Naive B cell (primary cell): ENCODE data around the gene NOL7. TPM values are rescaled to one million over a fixed set of nuclear protein-coding genes. Genes with fewer than 3 reads are reported as not detected.

Experiments used
- ATAC-seq, 2 donors: fragments of 150-1000 bp; cut with Tn5 transposase; 2 replicates each; pipeline ENCODE4 v1.10.0; 2021; ENCODE audit warnings: low read depth in 2 of 2, mild to moderate bottlenecking in 2 of 2, moderate library complexity in 2 of 2
- DNase-seq: peaks from one replicate; pipeline ENCODE4 v3.0.0; 2022
- H3K27ac Mint-ChIP-seq, 6 donors: one replicate each; pipeline ENCODE4 v1.8.0; 2020 to 2022; ENCODE audit warnings: mild to moderate bottlenecking in 6 of 6, mixed read lengths in 6 of 6, moderate library complexity in 5 of 6, inconsistent platforms in 2 of 6
- H3K27me3 Mint-ChIP-seq, 3 donors: one replicate each; pipeline ENCODE4 v1.8.0; 2021 to 2022; ENCODE audit warnings: mixed read lengths in 3 of 3, mild to moderate bottlenecking in 1 of 3
- H3K36me3 Mint-ChIP-seq, 2 donors: one replicate each; pipeline ENCODE4 v1.8.0; 2020 to 2022; ENCODE audit warnings: mixed read lengths in 2 of 2, inconsistent platforms in 1 of 2, mild to moderate bottlenecking in 1 of 2
- H3K4me1 Mint-ChIP-seq, 3 donors: one replicate each; pipeline ENCODE4 v1.8.0; 2020 to 2022; ENCODE audit warnings: mixed read lengths in 3 of 3, inconsistent platforms in 1 of 3, mild to moderate bottlenecking in 1 of 3, moderate library complexity in 1 of 3
- H3K4me3 Mint-ChIP-seq, 8 donors: one replicate each; pipeline ENCODE4 v1.8.0; 2020 to 2022; ENCODE audit warnings: mild to moderate bottlenecking in 8 of 8, mixed read lengths in 8 of 8, moderate library complexity in 8 of 8, inconsistent platforms in 2 of 8
- H3K9me3 Mint-ChIP-seq, 7 donors: one replicate each; pipeline ENCODE4 v1.8.0; 2020 to 2022; ENCODE audit warnings: mixed read lengths in 7 of 7, mild to moderate bottlenecking in 5 of 7, inconsistent platforms in 2 of 7, moderate library complexity in 1 of 7
- polyA plus RNA-seq, 6 donors: library from polyadenylated mRNA; unstranded; fragments of 300-500 nt; fragmentation: Illumina TruSeq; gene quantifications; one replicate each; pipeline ENCODE4 v1.2.3, GENCODE V29; 2021; ENCODE audit warnings: low read depth in 6 of 6

Gene NOL7
- polyA plus RNA-seq, 6 donors from 2014 or later, result 82.8 to 127 (median 118) TPM

- ATAC-seq, result no peak
- DNase-seq, result no peak
- Mint-ChIP-seq H3K9me3 (no peaks in the 10 kb centered on the region), H3K4me1 (peaks cover 18 to 22% (median 19%) of the 10 kb centered on the region in 3 donors), H3K36me3 (no peaks in the 10 kb centered on the region), H3K27me3 (no peaks in the 10 kb centered on the region), H3K27ac (peak overlapping the region in 3 of 6 donors; percentile 2 to 45 (median 41)), H3K4me3 (peak overlapping the region in 1 of 8 donors; percentile 39)
Measured at GRCh38 chr6:13611715-13612114, 3.4 kb upstream of the NOL7 start.

GRCh38 chr6:13613029-13613594 lies 2.0 kb upstream of the NOL7 start:
- peak overlapping the region in 4 of 8 donors; percentile 42 to 98 (median 98) for H3K4me3 Mint-ChIP-seq
- H3K4me1 Mint-ChIP-seq, result peaks cover 27 to 32% (median 27%) of the 10 kb centered on the region in 3 donors
- H3K36me3 Mint-ChIP-seq, result peaks cover 6 to 10% of the 10 kb centered on the region in 2 donors
- DNase-seq (no peak), ATAC-seq (no peak)
- peak overlapping the region in 2 of 6 donors; percentile 37 to 54 for H3K27ac Mint-ChIP-seq
- no peaks in the 10 kb centered on the region for H3K27me3 Mint-ChIP-seq
- H3K9me3 Mint-ChIP-seq, result no peaks in the 10 kb centered on the region

DNA sequence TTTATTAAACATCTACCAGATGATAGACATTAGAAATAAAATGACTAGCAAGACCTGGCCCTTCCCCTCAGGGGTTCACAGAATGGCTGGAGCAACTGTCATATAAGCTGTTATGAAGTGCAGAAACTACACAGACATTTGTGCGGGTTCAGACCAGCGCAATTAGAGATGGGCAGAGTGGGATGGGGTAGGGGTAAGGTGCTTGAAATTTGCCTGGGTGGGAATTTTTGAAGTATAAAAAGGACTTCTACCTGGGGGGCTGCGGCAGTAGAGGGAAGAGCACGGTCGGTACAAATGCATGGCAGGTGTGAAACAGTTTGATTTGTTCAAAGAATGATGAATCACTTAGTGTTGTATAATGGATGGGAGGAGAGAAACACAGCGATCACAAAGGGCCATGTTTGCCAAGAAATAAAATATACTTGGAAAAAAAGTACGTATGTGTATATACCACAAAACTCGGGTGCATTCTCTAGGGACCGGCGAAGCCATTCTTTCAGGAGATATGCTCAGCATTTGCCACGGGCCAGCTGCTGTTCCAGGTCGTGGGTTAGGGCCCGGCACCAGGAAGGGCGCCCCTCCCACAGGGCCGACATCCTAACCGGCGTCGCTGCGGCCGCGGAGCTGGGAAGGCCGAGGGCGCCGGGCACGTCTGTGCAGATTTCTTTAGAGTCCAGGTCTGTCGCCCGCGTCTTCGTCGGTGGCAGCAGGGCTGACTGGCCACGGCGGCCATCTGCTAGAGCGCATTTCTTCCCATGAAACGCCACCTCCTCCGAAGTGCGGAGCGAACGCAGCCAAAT lies 809 bp upstream of the NOL7 start:
- Mint-ChIP-seq H3K36me3 (peaks cover 6 to 10% of the 10 kb centered on the region in 2 donors), H3K27ac (peak overlapping the region; percentile 93 to 98 (median 98)), H3K9me3 (no peaks in the 10 kb centered on the region), H3K4me1 (peaks cover 27 to 32% (median 27%) of the 10 kb centered on the region in 3 donors), H3K27me3 (no peaks in the 10 kb centered on the region), H3K4me3 (peak overlapping the region; percentile 94 to 99 (median 98))
- no peak for DNase-seq
- ATAC-seq, result peak; percentile 6 to 9

GRCh38 chr6:13615792-13616120 lies 621 bp downstream of the NOL7 start:
- peaks cover 6 to 10% of the 10 kb centered on the region in 2 donors for H3K36me3 Mint-ChIP-seq
- peak overlapping the region; percentile 94 to 99 (median 98) for H3K4me3 Mint-ChIP-seq
- H3K4me1 Mint-ChIP-seq, result peaks cover 27 to 31% (median 27%) of the 10 kb centered on the region in 3 donors
- peak overlapping the region; percentile 93 to 98 (median 98) for H3K27ac Mint-ChIP-seq
- no peaks in the 10 kb centered on the region for H3K27me3 Mint-ChIP-seq
- H3K9me3 Mint-ChIP-seq, result no peaks in the 10 kb centered on the region
- ATAC-seq, result peak; percentile 8 to 17
- DNase-seq, result no peak

GRCh38 chr6:13617066-13617465 lies 1.9 kb downstream of the NOL7 start:
- Mint-ChIP-seq H3K27ac (peak overlapping the region in 5 of 6 donors; percentile 21 to 86 (median 39)), H3K4me3 (peak overlapping the region; percentile 50 to 98 (median 96)), H3K4me1 (peaks cover 27 to 29% (median 27%) of the 10 kb centered on the region in 3 donors), H3K9me3 (no peaks in the 10 kb centered on the region), H3K27me3 (no peaks in the 10 kb centered on the region), H3K36me3 (peaks cover 6 to 10% of the 10 kb centered on the region in 2 donors)
- no peak for DNase-seq
- ATAC-seq, result no peak

DNA sequence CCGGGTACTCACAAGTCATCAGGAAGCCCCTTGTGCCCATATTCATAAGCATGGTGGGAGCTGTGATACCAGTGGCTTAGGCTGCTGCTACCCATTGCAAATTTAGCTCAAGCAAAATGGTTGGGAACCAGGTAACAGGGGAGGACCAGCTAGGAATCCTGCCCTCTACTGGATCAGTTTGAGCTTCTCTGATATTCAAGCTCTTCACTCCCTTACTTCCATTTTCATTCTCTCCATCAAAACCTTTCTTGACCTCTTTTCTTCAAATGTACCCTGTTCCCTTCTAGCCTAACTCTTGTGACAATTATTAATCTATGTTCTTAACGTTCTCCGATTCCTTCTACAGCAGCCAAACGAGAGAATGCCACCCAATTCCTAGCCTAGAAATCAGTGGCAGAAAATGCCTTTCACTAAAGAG lies 9.7 kb downstream of the NOL7 start:
- peak overlapping the region in 5 of 6 donors; percentile 2 to 74 (median 35) for H3K27ac Mint-ChIP-seq

DNA sequence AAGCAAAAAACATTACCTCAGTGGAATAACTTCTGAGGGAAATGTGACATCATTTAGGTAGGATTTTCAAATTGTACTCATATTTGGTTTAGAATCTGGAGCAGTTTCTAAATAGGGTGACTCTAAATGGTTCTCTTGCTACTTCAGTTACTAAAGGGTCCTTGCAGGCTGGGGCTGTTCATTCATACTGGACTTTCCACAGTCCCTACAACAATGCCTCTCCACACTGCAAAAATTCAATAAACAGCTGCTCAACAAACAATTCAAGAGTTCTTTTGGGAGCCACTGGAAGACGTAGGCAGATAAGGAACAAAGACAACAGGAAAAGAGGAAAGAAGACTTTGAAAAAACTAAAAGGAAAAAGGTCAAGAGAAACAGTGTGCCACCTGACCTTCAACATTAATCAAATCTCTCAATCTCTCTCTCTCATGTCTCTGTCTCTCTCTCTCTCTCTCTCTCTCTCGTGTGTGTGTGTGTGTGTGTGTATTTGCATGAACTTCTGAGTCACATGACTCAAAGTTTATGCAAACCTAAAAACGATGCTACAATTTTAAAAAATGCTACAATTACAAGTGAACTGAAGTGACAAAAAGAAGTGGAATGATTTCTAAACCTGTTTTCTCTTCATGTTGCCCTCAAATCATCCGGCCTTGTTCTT lies 14.5 kb downstream of the NOL7 start:
- Mint-ChIP-seq H3K4me3 (no peak overlapping the region), H3K9me3 (no peaks in the 10 kb centered on the region), H3K4me1 (peaks cover 0 to 6% (median 0%) of the 10 kb centered on the region in 3 donors), H3K36me3 (peaks cover 0 to 7% of the 10 kb centered on the region in 2 donors), H3K27ac (peak overlapping the region in 1 of 6 donors; percentile 89), H3K27me3 (no peaks in the 10 kb centered on the region)
- no peak for ATAC-seq
- no peak for DNase-seq

More for the DNA sequence above, 9.7 kb downstream of the NOL7 start:
- ATAC-seq, result peak; percentile 80 to 89
- Mint-ChIP-seq H3K4me1 (peaks cover 0 to 4% (median 0%) of the 10 kb centered on the region in 3 donors), H3K9me3 (no peaks in the 10 kb centered on the region), H3K4me3 (no peak overlapping the region), H3K27me3 (no peaks in the 10 kb centered on the region), H3K36me3 (peaks cover 8 to 11% of the 10 kb centered on the region in 2 donors)
- peak; percentile 33 for DNase-seq

DNA sequence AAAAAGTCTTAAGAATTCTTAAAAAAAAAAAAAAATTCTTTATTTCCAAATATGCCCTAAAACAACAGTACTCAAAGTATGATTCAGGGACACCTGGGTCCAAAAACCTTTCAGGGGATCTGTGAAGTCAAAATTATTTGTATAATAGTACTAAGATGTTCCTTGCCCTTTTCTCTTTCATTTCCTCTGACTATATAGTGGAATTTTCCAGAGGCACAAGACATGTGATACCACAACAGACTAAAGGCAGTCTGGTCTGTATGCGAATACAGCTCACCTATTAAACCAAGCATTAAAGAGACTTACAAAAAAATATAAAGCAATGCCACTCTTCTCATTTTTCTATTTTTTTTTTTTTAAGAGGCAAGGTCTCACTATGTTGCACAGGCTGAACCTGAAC lies 15.4 kb downstream of the NOL7 start:
- Mint-ChIP-seq H3K36me3 (peaks cover 0 to 16% of the 10 kb centered on the region in 2 donors), H3K27ac (no peak overlapping the region), H3K9me3 (no peaks in the 10 kb centered on the region), H3K27me3 (no peaks in the 10 kb centered on the region), H3K4me1 (peaks cover 0 to 6% (median 0%) of the 10 kb centered on the region in 3 donors), H3K4me3 (no peak overlapping the region)
- ATAC-seq (no peak), DNase-seq (no peak)

DNA sequence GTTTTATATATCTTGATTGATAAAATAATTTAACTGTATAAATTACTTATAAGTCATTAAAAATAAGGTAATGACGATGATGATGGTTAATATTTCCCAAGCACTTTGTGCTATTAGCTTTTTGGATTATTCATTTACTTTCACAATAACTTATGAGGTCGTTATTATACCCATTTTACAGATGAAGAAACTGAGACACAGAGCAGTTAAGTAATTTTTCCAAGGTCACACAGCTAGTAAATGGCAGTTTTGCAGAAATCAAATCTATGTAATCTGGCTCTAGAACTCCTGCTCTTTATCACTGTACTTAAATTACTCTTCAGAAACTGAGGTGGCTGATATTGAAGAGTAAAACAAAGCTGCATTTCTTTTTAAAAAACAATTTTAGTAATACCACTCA lies 18.2 kb downstream of the NOL7 start:
- Mint-ChIP-seq H3K4me3 (no peak overlapping the region), H3K36me3 (peaks cover 18 to 27% of the 10 kb centered on the region in 2 donors), H3K4me1 (peaks cover 0 to 12% (median 0%) of the 10 kb centered on the region in 3 donors), H3K9me3 (no peaks in the 10 kb centered on the region), H3K27me3 (no peaks in the 10 kb centered on the region), H3K27ac (no peak overlapping the region)
- ATAC-seq (no peak), DNase-seq (no peak)

DNA sequence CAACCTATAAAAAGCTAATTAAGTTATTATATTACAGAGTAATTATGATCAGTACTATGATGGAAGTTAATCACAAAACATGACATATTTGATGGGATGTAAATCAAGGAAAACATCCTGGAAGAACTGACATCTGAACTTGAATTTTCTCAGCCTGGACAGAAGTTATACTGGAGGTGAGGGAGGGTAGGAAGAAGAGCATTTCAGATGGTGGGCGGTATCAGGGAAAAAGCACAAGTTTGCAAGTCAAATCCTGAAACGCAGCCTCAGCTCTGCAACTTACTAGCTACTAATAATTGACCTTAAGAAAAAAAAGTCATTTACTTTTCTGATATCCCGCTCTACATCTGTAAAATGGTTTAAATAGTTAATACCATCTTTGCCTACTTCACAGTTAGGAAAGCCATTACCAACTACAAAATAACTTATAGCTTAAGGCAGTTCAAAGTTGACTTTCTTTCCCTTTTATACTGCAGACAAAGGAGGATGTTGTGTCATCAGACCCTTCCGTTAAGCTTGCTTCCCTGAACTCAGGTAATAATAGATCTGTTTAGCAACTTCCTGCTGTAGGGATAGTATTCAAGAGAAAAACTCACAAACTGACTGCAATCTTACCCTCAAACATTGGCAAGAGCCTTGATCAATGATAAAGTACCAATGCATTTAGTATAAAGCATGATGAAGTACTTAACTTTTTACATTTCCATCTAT lies 21.0 kb downstream of the NOL7 start:
- Mint-ChIP-seq H3K9me3 (no peaks in the 10 kb centered on the region), H3K4me3 (no peak overlapping the region), H3K27me3 (no peaks in the 10 kb centered on the region), H3K27ac (peak overlapping the region in 2 of 6 donors; percentile 3 to 75), H3K36me3 (peaks cover 24 to 31% of the 10 kb centered on the region in 2 donors), H3K4me1 (peaks cover 0 to 6% (median 0%) of the 10 kb centered on the region in 3 donors)
- no peak for DNase-seq
- no peak for ATAC-seq

DNA sequence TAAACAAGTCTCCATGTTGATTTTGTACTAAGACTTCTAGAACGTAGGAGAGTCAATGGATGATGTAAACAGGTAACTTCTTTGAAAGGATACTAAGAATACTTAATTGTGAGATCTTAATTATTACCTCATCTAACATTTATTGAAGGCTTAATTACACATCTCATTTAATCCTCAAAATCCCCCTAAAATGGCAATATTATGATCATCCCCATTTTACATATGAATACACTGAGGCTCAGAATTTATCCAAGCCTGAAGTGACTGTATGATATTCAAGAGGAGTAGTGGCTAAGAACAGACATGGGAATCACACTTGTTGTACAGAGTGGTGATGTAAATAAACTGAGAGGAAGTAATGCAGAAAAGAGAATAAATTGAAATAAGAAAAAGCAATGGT lies 22.9 kb downstream of the NOL7 start:
- Mint-ChIP-seq H3K27ac (peak overlapping the region in 3 of 6 donors; percentile 42 to 77 (median 52)), H3K27me3 (no peaks in the 10 kb centered on the region), H3K36me3 (peaks cover 26 to 31% of the 10 kb centered on the region in 2 donors), H3K4me1 (peaks cover 0 to 6% (median 0%) of the 10 kb centered on the region in 3 donors), H3K9me3 (no peaks in the 10 kb centered on the region), H3K4me3 (no peak overlapping the region)
- ATAC-seq (no peak), DNase-seq (no peak)

GRCh38 chr6:13638626-13639025 lies 23.5 kb downstream of the NOL7 start:
- no peak overlapping the region for H3K4me3 Mint-ChIP-seq
- no peak for ATAC-seq
- DNase-seq, result no peak
- H3K9me3 Mint-ChIP-seq, result no peaks in the 10 kb centered on the region
- H3K36me3 Mint-ChIP-seq, result peaks cover 30 to 31% of the 10 kb centered on the region in 2 donors
- peak overlapping the region in 1 of 6 donors; percentile 52 for H3K27ac Mint-ChIP-seq
- peaks cover 0 to 6% (median 0%) of the 10 kb centered on the region in 3 donors for H3K4me1 Mint-ChIP-seq
- H3K27me3 Mint-ChIP-seq, result no peaks in the 10 kb centered on the region

DNA sequence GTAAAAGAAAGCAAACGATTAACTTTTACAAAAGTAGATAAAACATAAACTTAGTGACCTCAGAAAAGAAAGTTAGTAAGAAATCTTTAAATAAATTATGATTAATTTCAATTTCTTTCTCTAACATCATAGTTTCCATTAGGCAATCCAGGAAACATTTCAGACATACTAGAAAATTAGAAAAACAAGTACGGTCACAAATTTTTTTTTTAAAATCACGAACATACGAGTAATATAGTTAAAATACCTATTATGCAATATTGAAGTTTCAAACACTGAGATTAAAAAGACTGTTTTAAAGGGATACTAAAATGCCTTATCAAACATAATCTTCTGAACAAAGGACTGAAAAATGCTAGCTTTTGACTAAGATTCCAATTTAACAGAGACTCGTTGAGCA lies 26.2 kb downstream of the NOL7 start:
- peaks cover 18 to 30% of the 10 kb centered on the region in 2 donors for H3K36me3 Mint-ChIP-seq
- DNase-seq, result no peak
- no peak for ATAC-seq
- no peak overlapping the region for H3K27ac Mint-ChIP-seq
- no peaks in the 10 kb centered on the region for H3K9me3 Mint-ChIP-seq
- H3K4me1 Mint-ChIP-seq, result peaks cover 0 to 6% (median 0%) of the 10 kb centered on the region in 3 donors
- H3K27me3 Mint-ChIP-seq, result no peaks in the 10 kb centered on the region
- no peak overlapping the region for H3K4me3 Mint-ChIP-seq
